Effector memory CD4-positive, alpha-beta T cell (primary cell): ENCODE data around the gene MIEF1.
"Not testable (repeated sequence)": the region's sequence is repeated elsewhere in the genome, so short reads cannot be mapped to it uniquely, and the experiment has no call there.

Source experiments
- DNase-seq, 3 donors: peaks; one replicate each; pipeline ENCODE4 v3.0.0-alpha.2; 2020
- H3K27ac ChIP-seq: 2 replicates; pipeline ENCODE4 v1.7.0; 2013; ENCODE audit warnings: mild to moderate bottlenecking, low read length, moderate library complexity; ENCODE audit not compliant: insufficient read depth, poor library complexity, severe bottlenecking
- H3K27me3 ChIP-seq: replicated peaks from 2 replicates; pipeline ENCODE4 v1.7.0; 2013; ENCODE audit warnings: mild to moderate bottlenecking, low read length; ENCODE audit not compliant: insufficient read depth, control insufficient read depth, poor library complexity, severe bottlenecking
- H3K36me3 ChIP-seq: 2 replicates; pipeline ENCODE4 v1.7.0; 2013; ENCODE audit warnings: mild to moderate bottlenecking, low read length, moderate library complexity; ENCODE audit not compliant: control insufficient read depth, insufficient read depth
- H3K4me1 ChIP-seq: 2 replicates; pipeline ENCODE4 v1.7.0; 2013; ENCODE audit warnings: low read length, mild to moderate bottlenecking; ENCODE audit not compliant: control insufficient read depth, insufficient read depth, poor library complexity, severe bottlenecking
- H3K4me3 ChIP-seq: 2 replicates; pipeline ENCODE4 v1.7.0; 2013; ENCODE audit warnings: low read length, low read depth, mild to moderate bottlenecking; ENCODE audit not compliant: insufficient read depth, poor library complexity, severe bottlenecking
- H3K9me3 ChIP-seq: 2 replicates; pipeline ENCODE4 v1.7.0; 2013; ENCODE audit warnings: mild to moderate bottlenecking, low read length, moderate library complexity; ENCODE audit not compliant: control insufficient read depth

The MIEF1 gene

DNA sequence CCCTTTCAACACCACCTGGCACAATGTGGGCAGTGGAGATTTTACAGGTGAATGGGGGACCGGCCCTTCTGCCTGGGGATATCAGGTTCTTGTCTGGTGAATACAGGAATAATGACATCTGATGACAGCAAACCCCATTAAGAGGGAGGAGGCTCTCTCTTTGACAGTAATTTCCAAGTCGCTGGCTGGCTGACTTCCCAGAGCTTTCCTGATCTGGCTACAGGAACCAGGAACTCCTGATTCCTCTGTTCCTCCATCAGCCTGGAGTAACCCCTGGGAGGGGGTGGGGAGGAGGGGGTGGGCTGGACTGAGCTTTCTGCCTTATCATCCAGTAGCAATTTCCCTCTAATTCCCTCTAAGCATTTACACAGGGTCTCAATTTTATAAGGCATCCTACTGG, 3.7 kb upstream of the MIEF1 start:
- Histone ChIP-seq H3K4me3 (no peak overlapping the region), H3K4me1 (peaks cover 8% of the 10 kb centered on the region), H3K36me3 (no peaks in the 10 kb centered on the region), H3K27me3 (no peaks in the 10 kb centered on the region), H3K9me3 (no peaks in the 10 kb centered on the region), H3K27ac (no peak overlapping the region)
- no peak for DNase-seq

DNA sequence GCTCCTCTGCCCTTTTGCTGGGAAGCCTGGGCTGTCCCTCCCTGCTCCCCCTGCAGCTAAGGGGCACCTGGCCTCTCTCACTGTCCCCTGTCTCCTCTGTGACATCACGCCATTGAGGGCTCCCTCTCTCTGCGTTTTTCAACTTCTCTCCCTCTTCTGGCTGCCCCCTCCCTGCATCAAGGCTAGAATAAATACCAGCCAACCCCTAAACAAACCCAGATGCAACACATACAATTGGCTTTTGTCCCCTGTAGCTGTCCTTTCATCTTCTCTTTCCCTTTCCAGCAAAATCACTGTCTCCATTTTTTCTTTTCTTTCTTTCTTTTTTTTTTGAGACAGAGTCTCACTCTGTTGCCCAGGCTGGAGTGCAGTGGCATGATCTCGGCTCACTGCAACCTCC, 3.3 kb upstream of the MIEF1 start:
- Histone ChIP-seq H3K4me1 (peaks cover 13% of the 10 kb centered on the region), H3K4me3 (no peak overlapping the region), H3K27ac (no peak overlapping the region), H3K9me3 (no peaks in the 10 kb centered on the region), H3K27me3 (no peaks in the 10 kb centered on the region), H3K36me3 (no peaks in the 10 kb centered on the region)
- no peak for DNase-seq

- Histone ChIP-seq H3K36me3 (peaks cover 10% of the 10 kb centered on the region), H3K4me3 (no peak overlapping the region), H3K4me1 (peaks cover 20% of the 10 kb centered on the region), H3K27ac (no peak overlapping the region), H3K27me3 (no peaks in the 10 kb centered on the region), H3K9me3 (no peaks in the 10 kb centered on the region)
- no peak for DNase-seq
Measured at GRCh38 chr22:39500101-39500500, 2.0 kb upstream of the MIEF1 start.

DNA sequence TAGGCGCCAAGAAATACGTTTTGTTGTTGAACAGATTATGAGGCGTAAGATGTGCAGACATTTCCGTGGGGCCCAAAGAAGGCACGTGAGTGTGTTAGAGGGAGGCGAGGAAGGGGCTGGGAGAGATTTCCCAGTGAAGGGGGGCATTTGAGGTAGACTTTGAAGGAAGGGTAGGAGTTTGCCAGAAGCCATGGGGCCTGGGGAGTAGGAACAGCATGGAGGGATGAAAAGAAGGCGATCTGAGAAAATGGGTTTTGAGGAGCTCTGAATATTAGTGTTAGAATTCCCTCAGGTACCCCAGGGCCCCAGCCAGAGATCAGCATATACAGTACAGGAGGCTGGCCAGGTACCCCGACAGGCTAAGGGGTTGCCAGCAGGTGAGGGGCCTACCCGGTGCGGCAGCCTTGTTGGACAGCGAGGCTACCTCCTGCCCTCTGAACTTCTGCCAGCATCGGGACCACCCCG, 414 bp upstream of the MIEF1 start:
- H3K27ac ChIP-seq, result peak overlapping the region; percentile 71
- peaks cover 26% of the 10 kb centered on the region for H3K36me3 ChIP-seq
- H3K9me3 ChIP-seq, result no peaks in the 10 kb centered on the region

DNA sequence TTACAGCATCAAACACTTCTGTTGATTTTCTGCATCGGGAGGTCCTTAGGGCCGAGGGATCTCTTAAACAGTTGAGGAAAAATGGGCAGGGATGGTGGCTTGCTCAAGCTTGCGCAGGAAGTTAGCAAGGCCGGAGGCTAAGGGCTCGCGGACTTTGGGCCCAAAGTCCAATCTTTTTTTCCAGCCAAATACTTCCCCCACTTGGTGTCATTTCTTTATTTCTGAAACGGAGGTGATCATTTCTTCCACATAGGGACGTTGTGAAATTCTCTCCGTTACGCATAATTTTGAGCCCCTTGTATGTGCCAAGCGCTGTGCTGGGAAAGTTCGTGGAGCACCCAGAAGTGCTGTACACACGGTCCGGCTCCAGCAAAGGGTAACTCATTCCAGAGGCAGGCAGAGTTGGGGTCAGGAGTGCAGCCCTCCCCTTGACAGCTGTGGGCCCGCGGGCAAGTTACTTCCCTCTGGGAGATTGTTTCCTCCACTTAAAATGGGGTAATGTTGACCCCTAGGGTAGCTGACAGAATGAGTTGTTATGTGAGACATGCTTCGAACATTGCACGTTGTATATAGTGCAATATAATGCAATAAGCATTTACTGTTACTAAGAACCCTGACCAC, 809 bp downstream of the MIEF1 start:
- DNase-seq, result no peak
- no peaks in the 10 kb centered on the region for H3K9me3 ChIP-seq
- peaks cover 20% of the 10 kb centered on the region for H3K4me1 ChIP-seq
- peak overlapping the region; percentile 71 for H3K27ac ChIP-seq
- no peaks in the 10 kb centered on the region for H3K27me3 ChIP-seq
- peak overlapping the region; percentile 86 for H3K4me3 ChIP-seq
- H3K36me3 ChIP-seq, result peaks cover 32% of the 10 kb centered on the region

More for the DNA sequence above, 414 bp upstream of the MIEF1 start:
- Histone ChIP-seq H3K27me3 (no peaks in the 10 kb centered on the region), H3K4me1 (peaks cover 20% of the 10 kb centered on the region), H3K4me3 (peak overlapping the region; percentile 86)
- no peak for DNase-seq

- Histone ChIP-seq H3K27me3 (no peaks in the 10 kb centered on the region), H3K27ac (no peak overlapping the region), H3K9me3 (no peaks in the 10 kb centered on the region), H3K36me3 (peaks cover 38% of the 10 kb centered on the region), H3K4me3 (peak overlapping the region; percentile 86), H3K4me1 (peaks cover 20% of the 10 kb centered on the region)
- no peak for DNase-seq
Measured at GRCh38 chr22:39503630-39504029, 1.5 kb downstream of the MIEF1 start.

DNA sequence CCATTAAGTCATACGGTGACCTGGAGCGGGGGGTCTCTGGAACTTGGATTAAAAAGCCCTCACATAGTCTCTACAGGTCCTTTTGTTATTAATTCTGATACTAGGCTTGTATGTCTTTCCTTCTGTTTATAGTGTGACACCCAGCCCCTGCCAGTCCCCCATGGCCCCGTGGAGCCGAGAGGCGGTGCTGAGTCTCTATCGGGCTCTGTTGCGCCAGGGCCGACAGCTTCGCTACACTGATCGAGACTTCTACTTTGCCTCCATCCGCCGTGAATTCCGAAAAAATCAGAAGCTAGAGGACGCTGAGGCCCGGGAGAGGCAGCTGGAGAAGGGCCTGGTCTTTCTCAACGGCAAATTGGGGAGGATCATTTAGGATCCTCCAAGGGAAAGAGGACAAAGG, 2.0 kb downstream of the MIEF1 start:
- Histone ChIP-seq H3K36me3 (peaks cover 42% of the 10 kb centered on the region), H3K27ac (no peak overlapping the region), H3K27me3 (no peaks in the 10 kb centered on the region), H3K4me3 (no peak overlapping the region), H3K4me1 (peaks cover 20% of the 10 kb centered on the region), H3K9me3 (no peaks in the 10 kb centered on the region)
- no peak for DNase-seq

DNA sequence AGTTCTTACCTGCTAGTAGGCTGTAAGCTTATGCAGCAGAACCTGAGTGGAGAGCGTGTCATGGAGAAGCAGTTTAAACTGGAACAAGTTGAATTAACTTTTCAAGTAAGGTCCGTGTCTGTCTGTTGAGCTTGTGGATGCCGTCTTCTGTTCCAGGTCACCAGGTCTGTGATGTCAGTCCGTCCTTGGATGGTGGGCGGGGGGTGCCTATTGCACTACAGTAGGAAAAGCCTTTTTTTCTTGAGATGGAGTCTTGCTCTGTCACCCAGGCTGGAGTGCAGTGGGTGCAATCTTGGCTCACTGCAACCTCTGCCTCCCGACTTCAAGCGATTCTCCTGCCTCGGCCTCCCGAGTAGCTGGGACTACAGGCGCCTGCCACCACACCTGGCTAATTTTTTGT, 4.9 kb downstream of the MIEF1 start:
- not testable (repeated sequence) for H3K27me3 ChIP-seq, H3K9me3 ChIP-seq, H3K27ac ChIP-seq, DNase-seq, H3K4me3 ChIP-seq
- Histone ChIP-seq H3K36me3 (peaks cover 67% of the 10 kb centered on the region), H3K4me1 (peaks cover 20% of the 10 kb centered on the region)

- Histone ChIP-seq H3K36me3 (peaks cover 77% of the 10 kb centered on the region), H3K4me1 (peaks cover 12% of the 10 kb centered on the region), H3K4me3 (no peak overlapping the region), H3K27me3 (no peaks in the 10 kb centered on the region), H3K27ac (no peak overlapping the region), H3K9me3 (no peaks in the 10 kb centered on the region)
- no peak for DNase-seq
Measured at GRCh38 chr22:39508393-39508792, 6.3 kb downstream of the MIEF1 start.

GRCh38 chr22:39510529-39511149, 8.5 kb downstream of the MIEF1 start:
- Histone ChIP-seq H3K4me3 (no peak overlapping the region), H3K27me3 (no peaks in the 10 kb centered on the region), H3K27ac (no peak overlapping the region), H3K9me3 (no peaks in the 10 kb centered on the region), H3K4me1 (no peaks in the 10 kb centered on the region), H3K36me3 (peaks cover 82% of the 10 kb centered on the region)
- no peak for DNase-seq
